NCI-H510A (cell line): ENCODE results near the gene BOK.
A peak's percentile ranks its signal among the peaks of the same experiment; 100 is the strongest.
"Not testable (repeated sequence)": the region's sequence is repeated elsewhere in the genome, so short reads cannot be mapped to it uniquely, and the experiment has no call there.

Source experiments
- DNase-seq: peaks from one replicate; lab custom pipeline; 2025; lab: John Stamatoyannopoulos, UW

BOK gene

DNA sequence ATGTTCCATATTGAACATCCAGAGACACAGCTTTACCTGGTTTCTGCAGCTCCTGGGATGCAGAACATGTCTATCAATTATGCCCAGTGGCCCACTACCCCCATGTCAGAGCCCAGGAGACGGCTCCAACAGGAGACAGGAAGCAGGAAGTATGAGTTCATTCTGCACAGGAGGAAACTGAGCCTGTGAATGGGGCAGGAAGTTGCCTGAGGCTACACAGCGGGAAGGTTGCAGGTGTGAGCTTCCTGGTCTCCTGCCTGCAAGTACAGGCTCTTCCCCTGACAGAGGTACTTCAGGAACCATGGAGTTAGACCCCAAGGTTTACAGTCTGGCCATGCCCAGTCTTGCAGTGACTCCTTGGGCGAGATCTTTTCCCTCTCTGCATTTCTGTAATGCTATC, 2.8 kb upstream of the BOK start:
- DNase-seq, result no peak

DNA sequence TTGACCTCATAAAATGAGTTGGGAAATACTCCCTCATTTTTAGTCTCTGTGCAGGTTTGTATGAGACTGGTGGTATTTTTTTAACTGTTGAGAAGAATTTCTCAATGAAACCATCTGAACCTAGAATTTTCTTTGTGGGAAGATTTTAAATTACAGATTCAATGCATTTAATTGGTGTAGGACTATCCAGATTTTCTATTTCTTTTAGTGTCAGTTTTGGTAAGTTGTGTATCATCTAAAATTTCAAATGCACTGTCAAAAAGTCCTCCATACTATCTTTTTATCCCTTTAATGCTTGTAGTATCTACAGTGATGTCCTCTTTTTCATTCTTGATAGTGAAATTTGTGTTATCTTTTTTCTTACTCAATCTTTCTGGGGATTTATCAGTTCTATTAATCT, 1.8 kb upstream of the BOK start:
- no peak for DNase-seq

- DNase-seq, result peak; percentile 8
Observed at GRCh38 chr2:241559323-241560161, 997 bp downstream of the BOK start.

DNA sequence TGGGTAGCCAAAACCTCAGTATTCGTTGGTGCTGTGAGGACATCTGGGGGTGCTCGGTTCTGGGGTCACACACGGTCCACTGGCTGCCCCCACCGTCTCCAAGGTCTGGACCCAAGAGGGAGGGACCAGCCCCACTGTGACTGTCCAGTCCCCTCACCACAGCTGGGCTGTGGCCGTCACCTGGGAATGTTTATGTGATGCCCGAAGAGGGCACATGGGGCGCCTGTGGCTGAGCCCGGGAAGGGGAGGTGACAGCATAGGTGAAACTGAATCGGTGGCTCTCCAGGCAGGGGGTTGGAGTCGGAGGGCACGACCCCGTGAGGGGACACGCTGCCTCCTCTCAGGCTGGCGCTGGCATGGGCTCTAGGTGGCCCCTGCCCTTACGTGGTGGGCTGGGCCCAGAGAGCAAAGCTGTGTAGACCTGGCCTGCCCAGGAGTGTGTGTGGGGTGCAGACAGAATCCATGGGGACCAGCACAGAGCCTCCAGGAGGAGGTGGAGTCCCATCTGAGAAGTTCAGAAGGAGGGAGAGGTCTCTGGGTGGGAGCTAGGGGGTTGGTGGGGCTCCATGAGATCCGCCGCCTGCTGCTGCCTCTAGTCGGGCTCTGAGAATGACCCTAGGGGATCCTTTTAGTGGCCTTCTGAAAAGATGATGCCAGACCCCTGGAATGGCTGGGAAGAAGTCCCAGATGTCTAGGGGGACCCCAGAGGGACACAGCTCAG, 1.8 kb downstream of the BOK start:
- DNase-seq, result no peak

- DNase-seq, result no peak
Observed at GRCh38 chr2:241560883-241561474, 2.4 kb downstream of the BOK start.

GRCh38 chr2:241561832-241562231, 3.3 kb downstream of the BOK start:
- DNase-seq, result no peak

GRCh38 chr2:241562269-241562891, 3.8 kb downstream of the BOK start:
- DNase-seq, result no peak

DNA sequence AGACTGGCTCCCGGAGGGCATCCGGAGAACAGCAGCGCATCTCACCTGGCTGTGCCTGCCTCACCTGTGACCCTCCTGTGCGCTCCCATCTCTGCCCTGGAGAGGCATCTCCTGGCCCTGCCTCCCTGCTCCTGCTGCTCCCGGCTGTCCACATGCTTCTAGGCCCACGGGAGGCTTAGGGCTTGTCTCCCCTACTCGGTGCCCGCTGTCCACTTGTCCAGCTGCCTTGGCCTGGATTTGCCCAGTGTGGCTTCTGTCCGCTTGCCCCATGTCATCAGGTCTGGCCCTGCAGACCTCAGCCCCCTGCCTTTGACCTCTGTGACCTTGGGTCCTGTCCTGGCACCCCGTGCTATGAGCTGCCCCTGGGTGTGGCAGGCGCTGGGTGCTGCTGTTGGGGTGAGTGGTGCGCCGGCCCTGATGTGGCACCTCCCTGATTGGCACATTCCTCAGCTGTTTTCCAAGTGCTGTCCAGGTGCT, 4.5 kb downstream of the BOK start:
- no peak for DNase-seq

DNA sequence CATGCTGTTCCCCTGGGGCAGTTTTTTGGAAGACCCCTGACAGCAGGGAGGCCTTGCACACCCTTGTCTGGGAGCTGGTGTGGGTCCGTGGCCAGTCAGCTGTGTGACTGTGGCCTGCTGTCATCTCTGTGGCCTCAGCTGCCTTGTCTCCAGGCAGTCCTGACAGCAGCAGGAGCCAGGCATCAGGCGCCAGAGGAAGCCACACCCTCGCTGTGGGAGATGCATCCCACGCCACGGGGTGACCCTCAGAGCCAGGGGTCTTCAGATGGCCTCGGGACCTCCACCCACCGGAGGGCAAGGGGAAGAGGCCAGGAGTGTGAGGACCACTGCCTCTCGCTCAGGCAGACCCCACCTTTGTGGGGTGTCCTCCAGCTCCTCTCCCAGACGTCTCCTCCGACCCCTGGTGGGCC, 5.0 kb downstream of the BOK start:
- DNase-seq, result no peak

DNA sequence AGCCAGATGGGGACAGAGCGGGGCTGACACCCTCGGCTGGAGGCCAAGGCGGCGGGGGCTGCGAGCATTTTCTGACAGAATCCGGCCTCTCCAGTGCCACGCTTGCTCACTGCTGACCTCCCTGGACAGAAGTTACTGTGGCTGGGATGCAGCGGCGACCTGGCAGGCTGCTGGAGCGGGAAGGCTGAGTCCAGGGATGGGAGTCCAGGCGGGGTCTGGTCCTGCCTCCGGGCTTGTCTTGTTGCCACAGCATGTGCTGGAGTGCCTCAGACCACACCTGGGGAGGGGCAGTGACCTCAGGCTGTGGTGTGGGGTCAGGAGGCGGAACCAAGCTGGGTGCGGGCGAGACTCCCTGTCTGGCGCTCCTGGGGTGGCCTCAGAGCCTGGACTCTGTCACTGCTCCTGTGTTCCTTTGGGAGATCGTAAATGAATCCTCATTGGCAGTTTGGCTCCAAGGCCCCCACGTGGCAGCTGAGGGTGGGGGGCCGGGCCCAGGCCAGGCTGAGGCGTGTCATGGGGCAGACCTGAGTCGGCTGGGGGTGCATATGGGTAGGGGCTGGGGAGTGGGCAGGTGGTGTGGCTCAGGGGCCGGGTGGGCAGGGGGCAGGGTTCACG, 5.5 kb downstream of the BOK start:
- DNase-seq, result no peak

DNA sequence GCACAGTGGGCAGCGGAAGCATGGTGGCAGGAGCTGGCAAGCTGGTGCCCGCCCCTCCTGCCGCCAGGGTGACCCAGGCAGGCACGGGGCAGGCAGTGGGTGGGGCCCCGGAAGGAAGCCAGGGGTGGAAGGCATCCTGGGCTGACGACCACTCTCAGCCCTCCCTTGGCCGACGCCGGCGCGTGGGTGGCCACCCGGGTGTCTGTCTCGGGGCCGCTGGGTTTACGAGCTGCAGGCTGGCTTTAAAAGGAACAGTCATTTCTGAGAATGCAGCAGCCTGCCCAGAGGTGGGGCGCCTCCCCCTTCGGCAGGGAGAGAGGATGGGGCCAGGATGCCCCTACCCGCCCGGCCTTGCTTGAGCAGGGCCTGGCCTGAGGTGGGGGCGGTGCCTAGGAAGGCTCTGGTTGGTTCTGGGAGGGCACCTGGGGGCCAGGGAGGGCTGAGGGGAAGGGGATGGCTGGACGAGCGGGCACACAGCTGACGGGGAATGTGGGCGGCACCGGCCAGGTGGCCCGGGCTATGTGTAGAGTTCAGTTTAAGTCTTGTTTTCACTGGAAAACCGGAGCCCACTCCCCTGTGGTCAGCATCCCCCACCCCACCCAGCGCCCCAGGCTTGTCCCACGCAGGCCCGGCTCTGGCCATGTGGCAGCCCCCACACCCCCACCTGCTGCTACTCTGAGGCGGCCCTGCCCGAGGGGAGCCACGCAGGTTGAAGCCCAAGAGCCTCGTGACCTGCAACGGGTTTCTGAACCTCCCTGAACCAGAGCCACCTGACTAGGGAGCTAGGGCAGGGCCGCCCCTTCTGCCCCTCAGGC, 6.3 kb downstream of the BOK start:
- no peak for DNase-seq

GRCh38 chr2:241565411-241565810, 6.9 kb downstream of the BOK start:
- DNase-seq, result no peak

- not testable (repeated sequence) for DNase-seq
Observed at GRCh38 chr2:241566021-241566420, 7.5 kb downstream of the BOK start.

- DNase-seq, result no peak
Observed at GRCh38 chr2:241566468-241566867, 7.9 kb downstream of the BOK start.

GRCh38 chr2:241567266-241567665, 8.7 kb downstream of the BOK start:
- not testable (repeated sequence) for DNase-seq

GRCh38 chr2:241567776-241568175, 9.2 kb downstream of the BOK start:
- no peak for DNase-seq

GRCh38 chr2:241568726-241569125, 10.2 kb downstream of the BOK start:
- no peak for DNase-seq

- no peak for DNase-seq
Observed at GRCh38 chr2:241569831-241570281, 11.3 kb downstream of the BOK start.

GRCh38 chr2:241570961-241571581, 12.5 kb downstream of the BOK start:
- no peak for DNase-seq

GRCh38 chr2:241571821-241572620, 13.5 kb downstream of the BOK start:
- no peak for DNase-seq
